ENCODE data around the gene PTPMT1.

GRCh38 chr11:47518212-47518964 is 47.0 kb upstream of the PTPMT1 start:
- TF ChIP-seq EZH2phosphoT487 (IDR thresholded peaks at IDR 0.05; ENCODE audit: insufficient read depth, low read depth) (no peak), EZH2 (IDR thresholded peaks at IDR 0.05; ENCODE audit: insufficient read depth, poor library complexity, severe bottlenecking) (no peak)

Data from GM23248 (cell line).